Measurements from ENCODE around the gene ZFR.

- TF ChIP-seq POLR2A (IDR thresholded peaks at IDR 0.05) (no peak), CTCF (IDR thresholded peaks at IDR 0.05) (no peak)
Measured at GRCh38 chr5:32449262-32449661, 4.7 kb upstream of the ZFR start.

Measured in esophagus squamous epithelium (tissue), 4 donors.